ENCODE results near the gene TMEM151B.

The TMEM151B gene

GRCh38 chr6:44232676-44233566 is 37.3 kb upstream of the TMEM151B start:
- DNase-seq (ENCODE audit: low read depth) = no peak

GRCh38 chr6:44233567-44234100 is 36.6 kb upstream of the TMEM151B start:
- DNase-seq (ENCODE audit: low read depth) = no peak

DNA sequence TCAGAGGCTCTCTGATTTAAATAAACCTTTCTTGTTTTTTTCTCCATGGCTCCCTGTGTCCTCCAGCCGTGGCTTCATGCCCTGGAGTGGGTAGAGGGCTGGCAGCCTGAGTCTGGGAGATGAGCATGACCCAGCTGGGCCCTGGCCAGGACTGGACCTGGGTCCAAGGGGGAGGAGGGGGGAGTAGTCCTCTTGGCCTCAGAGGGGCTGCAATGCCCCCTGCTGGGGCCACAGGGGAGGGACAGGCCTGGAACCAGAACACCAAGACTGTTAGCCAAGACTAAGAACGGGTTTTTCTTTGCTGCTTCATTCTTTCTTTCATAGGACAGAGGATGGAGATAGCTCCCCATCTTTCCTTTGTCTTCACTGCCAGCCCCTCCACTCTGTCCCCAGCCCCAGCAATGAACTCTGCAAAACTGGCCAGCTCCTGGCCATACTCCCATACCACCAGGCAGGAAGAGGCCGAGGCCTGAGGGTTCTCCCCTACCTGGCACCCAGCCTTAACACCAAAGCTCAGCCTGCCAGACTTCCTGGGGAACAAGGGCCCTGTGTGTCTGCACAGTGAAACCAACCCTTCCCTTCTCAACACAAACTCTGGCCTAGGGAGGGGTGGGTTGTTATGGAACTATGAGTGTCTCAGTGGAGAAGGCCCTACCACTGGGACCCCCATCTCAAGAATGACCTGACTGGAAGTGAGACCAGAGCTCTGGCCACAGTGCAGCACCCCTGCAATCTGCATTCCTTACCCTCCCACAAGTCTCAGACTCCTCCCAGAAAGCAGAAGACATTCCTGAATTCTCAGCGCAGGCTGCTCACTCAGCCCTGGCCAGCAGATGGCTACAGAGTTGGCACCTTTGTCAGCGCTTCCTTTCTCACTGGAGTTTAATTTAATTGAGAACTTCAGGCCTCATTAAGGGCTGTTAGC is 35.9 kb upstream of the TMEM151B start:
- DNase-seq (ENCODE audit: low read depth) = no peak

- no peak for DNase-seq (ENCODE audit: low read depth)
Observed at GRCh38 chr6:44235269-44235668, 35.0 kb upstream of the TMEM151B start.

DNA sequence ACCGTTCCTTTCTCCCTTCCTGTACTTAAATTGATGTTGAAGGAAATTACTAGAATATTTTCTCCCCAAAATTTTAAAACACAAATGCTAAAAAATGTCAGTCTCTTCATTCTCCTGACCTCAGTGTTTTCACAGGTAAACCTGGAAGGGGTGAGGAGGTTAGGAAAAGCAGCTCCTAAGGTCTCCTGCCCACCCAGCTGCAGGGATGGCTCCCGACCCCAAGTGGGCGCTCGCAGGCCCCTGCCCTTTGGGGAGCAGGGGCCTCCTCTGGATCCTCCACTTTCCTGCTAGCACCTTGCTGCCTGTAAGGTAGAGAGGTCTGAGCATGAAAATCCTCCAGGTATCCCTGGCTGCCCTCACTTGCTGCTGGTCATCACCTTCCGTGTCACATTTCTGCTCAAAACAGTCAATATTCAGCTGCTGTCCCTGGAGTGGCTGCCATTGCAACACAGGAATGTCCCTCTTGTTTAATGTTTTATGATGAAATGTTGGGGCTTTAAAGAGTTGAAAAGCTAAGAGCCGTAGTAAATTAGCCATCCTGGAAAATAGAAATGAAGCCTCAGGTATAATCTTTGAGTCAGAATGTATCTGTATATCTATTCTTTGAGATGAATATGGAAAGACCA is 34.2 kb upstream of the TMEM151B start:
- no peak for DNase-seq (ENCODE audit: low read depth)

- DNase-seq (ENCODE audit: low read depth) = no peak
Observed at GRCh38 chr6:44237021-44237812, 33.0 kb upstream of the TMEM151B start.

GRCh38 chr6:44237813-44238433 is 32.3 kb upstream of the TMEM151B start:
- no peak for DNase-seq (ENCODE audit: low read depth)

- no peak for DNase-seq (ENCODE audit: low read depth)
Observed at GRCh38 chr6:44238687-44239350, 31.4 kb upstream of the TMEM151B start.

DNA sequence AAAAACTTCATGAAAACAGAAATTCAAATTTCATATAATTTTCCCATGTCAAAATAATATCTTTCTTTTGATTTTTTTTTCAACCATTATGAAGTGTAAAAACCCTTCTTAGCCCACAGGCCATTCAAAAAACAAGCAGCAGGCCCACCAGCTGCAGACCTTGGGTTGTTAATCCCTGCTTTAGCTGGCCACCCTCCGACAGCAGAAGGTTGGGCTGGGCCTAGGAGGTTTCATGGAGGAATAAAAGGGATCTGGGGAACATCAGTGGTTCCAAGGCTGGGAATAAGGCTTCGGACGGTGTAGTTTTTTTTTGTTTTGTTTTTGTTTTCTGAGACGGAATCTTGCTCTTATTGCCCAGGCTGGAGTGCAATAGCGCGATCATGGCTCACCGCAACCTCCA is 26.9 kb upstream of the TMEM151B start:
- DNase-seq (ENCODE audit: low read depth) = no peak

DNA sequence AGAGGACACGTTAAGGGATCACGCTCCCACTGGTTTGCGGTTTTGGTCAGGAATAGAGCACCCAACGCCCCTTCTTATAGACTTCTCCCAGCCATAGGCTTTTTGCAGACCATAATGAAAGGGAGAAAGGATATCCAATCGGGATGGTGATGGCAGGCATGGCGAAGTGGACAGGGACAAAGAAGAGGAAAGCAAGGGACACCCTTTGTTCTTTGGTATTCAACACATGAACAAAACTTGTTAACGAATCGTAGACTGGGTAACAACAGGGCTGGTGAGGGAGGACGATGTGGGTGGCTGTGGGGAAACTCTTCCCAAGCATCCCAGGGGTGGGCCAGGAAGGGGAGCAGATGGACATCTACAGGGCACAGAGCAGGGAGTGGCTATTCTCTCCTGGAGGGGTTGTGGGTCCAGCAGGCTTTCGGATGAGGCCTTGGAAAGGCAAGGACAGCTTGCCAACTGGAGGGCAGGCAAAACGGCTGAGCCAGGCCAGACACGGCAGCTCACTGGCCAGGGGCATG is 24.8 kb upstream of the TMEM151B start:
- no peak for DNase-seq (ENCODE audit: low read depth)

DNA sequence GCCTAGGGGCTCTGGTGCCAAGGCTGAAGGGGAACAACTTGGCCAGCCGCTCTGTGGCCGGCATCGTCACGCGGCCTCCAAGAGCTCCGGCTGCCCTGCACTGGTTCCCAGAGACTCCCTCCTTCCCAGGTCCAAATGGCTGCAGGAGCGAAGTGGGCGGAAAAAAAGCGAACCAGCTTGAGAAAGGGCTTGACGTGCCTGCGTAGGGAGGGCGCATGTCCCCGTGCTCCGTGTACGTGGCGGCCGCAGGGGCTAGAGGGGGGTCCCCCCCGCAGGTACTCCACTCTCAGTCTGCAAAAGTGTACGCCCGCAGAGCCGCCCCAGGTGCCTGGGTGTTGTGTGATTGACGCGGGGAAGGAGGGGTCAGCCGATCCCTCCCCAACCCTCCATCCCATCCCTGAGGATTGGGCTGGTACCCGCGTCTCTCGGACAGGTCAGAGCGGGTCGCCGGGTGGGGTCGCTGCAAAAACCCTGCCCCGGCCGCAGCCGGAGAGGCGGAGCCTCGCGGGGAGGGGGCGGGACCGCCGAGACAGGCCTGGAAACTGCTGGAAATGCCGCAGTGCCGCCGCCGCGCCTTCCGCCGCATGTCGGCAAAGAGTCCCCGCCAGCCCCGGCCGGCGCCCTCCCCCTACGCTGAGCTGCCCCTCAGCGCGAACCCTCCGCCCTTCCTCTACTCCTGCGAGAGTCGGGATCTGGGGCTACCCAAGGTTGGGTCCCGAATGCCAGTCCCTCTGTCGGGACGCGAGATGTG is 24.2 kb upstream of the TMEM151B start:
- no peak for DNase-seq (ENCODE audit: low read depth)

DNA sequence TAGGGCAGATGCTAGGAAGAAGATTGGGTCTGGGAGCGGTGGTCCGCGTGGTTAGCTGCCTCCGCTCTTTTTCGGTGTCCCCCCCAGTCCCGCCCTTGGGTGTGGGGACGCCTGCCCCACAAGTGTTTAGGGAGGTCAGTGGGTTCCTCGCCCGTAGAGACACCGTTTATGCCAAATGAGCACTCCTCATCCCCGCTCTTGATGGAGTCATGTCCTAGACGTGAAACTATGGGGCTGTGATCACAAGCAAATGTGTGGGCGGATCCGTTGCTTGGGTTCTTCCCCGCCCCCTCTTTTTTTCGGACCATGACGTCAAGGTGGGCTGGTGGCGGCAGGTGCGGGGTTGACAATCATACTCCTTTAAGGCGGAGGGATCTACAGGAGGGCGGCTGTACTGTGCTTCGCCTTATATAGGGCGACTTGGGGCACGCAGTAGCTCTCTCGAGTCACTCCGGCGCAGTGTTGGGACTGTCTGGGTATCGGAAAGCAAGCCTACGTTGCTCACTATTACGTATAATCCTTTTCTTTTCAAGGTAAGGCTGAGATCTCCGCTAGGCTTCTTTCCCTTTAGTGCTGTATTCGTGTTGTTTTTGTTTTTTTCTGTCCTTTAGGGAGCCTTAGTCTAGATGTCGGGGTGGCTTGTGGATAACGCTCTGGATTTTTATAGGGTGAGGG is 23.4 kb upstream of the TMEM151B start, which contains the start of gene HSP90AB1:
Gene HSP90AB1 (plus strand): TSS at position 439 of the 675 bp plus-strand sequence. CDS start 1,529 bp downstream, outside the sequence.
- DNase-seq (ENCODE audit: low read depth) = peak; percentile 98

- no peak for DNase-seq (ENCODE audit: low read depth)
Observed at GRCh38 chr6:44247338-44248302, 22.6 kb upstream of the TMEM151B start.

DNA sequence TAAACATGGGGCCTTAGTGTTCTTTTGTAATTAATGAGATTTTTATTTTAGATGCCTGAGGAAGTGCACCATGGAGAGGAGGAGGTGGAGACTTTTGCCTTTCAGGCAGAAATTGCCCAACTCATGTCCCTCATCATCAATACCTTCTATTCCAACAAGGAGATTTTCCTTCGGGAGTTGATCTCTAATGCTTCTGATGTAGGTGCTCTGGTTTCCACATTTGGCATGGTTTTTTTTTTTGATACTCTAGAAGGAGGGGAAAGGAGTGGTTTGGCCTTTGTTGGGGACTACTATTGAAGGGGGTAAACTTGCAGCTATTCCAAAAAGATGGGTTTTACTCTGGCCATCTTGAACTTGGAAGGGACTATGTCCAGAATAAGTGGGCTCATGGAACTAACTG is 21.7 kb upstream of the TMEM151B start:
- no peak for DNase-seq (ENCODE audit: low read depth)

- no peak for DNase-seq (ENCODE audit: low read depth)
Observed at GRCh38 chr6:44249082-44249748, 21.0 kb upstream of the TMEM151B start.

DNA sequence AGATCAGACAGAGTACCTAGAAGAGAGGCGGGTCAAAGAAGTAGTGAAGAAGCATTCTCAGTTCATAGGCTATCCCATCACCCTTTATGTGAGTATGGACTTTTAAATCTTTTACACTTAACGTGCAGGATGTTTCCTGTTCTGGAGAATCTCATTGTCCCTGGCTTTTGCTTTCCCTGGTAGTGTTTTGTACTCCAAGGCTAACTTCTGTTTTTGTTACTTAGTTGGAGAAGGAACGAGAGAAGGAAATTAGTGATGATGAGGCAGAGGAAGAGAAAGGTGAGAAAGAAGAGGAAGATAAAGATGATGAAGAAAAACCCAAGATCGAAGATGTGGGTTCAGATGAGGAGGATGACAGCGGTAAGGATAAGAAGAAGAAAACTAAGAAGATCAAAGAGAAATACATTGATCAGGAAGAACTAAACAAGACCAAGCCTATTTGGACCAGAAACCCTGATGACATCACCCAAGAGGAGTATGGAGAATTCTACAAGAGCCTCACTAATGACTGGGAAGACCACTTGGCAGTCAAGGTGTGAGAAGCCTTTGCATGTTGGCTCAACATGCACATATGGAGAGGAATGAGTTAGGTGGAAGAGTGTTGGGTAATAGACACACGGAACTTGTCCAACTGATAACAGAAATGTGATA is 20.1 kb upstream of the TMEM151B start:
- DNase-seq (ENCODE audit: low read depth) = no peak
